Measurements from ENCODE around the gene USH2A.

- no peak for TF ChIP-seq CTCF (IDR thresholded peaks at IDR 0.05 in 2 of 3, conservative IDR thresholded peaks at IDR 0.05 in 1 of 3; ENCODE audit: borderline replicate concordance in 1 of 3, insufficient read depth in 1 of 3, low read depth in 2 of 3, low read length in 2 of 3)
- TF ChIP-seq POLR2A (IDR thresholded peaks at IDR 0.05; ENCODE audit: borderline replicate concordance, extremely low read depth, insufficient read depth, insufficient read length) = no peak
- TF ChIP-seq ZNF274 (IDR thresholded peaks at IDR 0.05; ENCODE audit: low read depth, low read length) = no peak
- TF ChIP-seq ZBTB33 (IDR thresholded peaks at IDR 0.05; ENCODE audit: extremely low read depth, insufficient replicate concordance, low read length) = no peak
- TF ChIP-seq CEBPB (IDR thresholded peaks at IDR 0.05; ENCODE audit: low read depth) = no peak
- TF ChIP-seq ELF1 (IDR thresholded peaks at IDR 0.05; ENCODE audit: borderline replicate concordance, low read depth) = no peak
- no peak for TF ChIP-seq SIN3A (IDR thresholded peaks at IDR 0.05; ENCODE audit: low read depth)
- TF ChIP-seq RAD21 (IDR thresholded peaks at IDR 0.05; ENCODE audit: low read depth) = no peak
Measured at GRCh38 chr1:215857317-215857716, 565.9 kb downstream of the USH2A start.

Data from HCT116 (cell line).